Midbrain (tissue), 1 donor: ENCODE data around the gene OSBPL6.
A peak's percentile ranks its signal among the peaks of the same experiment; 100 is the strongest.
"Not testable (repeated sequence)": the region's sequence is repeated elsewhere in the genome, so short reads cannot be mapped to it uniquely, and the experiment has no call there.

Experiments used
- DNase-seq: peaks from one replicate; lab custom pipeline; 2025; lab: John Stamatoyannopoulos, UW

The OSBPL6 gene

GRCh38 chr2:178301649-178302238 is 107.4 kb downstream of the OSBPL6 start:
- DNase-seq = no peak

- no peak for DNase-seq
These were observed 110.0 kb downstream of the OSBPL6 start for GRCh38 chr2:178304333-178304732.

GRCh38 chr2:178306352-178307073 is 112.2 kb downstream of the OSBPL6 start:
- no peak for DNase-seq

GRCh38 chr2:178307650-178308049 is 113.3 kb downstream of the OSBPL6 start:
- no peak for DNase-seq

- no peak for DNase-seq
These were observed 115.2 kb downstream of the OSBPL6 start for GRCh38 chr2:178309541-178309940.

GRCh38 chr2:178315078-178315477 is 120.8 kb downstream of the OSBPL6 start:
- no peak for DNase-seq

- no peak for DNase-seq
These were observed 121.2 kb downstream of the OSBPL6 start for GRCh38 chr2:178315488-178315948.

GRCh38 chr2:178317811-178318210 is 123.5 kb downstream of the OSBPL6 start:
- DNase-seq = no peak

- no peak for DNase-seq
These were observed 125.8 kb downstream of the OSBPL6 start for GRCh38 chr2:178320011-178320585.

- DNase-seq = no peak
These were observed 127.8 kb downstream of the OSBPL6 start for GRCh38 chr2:178322068-178322467.

- DNase-seq = not testable (repeated sequence)
These were observed 129.0 kb downstream of the OSBPL6 start for GRCh38 chr2:178323331-178323730.

GRCh38 chr2:178324077-178324476 is 129.8 kb downstream of the OSBPL6 start:
- DNase-seq = no peak

GRCh38 chr2:178325268-178325667 is 131.0 kb downstream of the OSBPL6 start:
- DNase-seq = no peak

- no peak for DNase-seq
These were observed 133.2 kb downstream of the OSBPL6 start for GRCh38 chr2:178327516-178327915.

- DNase-seq = peak; percentile 16
These were observed 133.7 kb downstream of the OSBPL6 start for GRCh38 chr2:178328037-178328436.

GRCh38 chr2:178330175-178331017 is 136.1 kb downstream of the OSBPL6 start:
- DNase-seq = no peak

GRCh38 chr2:178331474-178332432 is 137.4 kb downstream of the OSBPL6 start:
- DNase-seq = no peak

- DNase-seq = no peak
These were observed 139.5 kb downstream of the OSBPL6 start for GRCh38 chr2:178333851-178334250.

- DNase-seq = no peak
These were observed 140.9 kb downstream of the OSBPL6 start for GRCh38 chr2:178335230-178335629.

- DNase-seq = no peak
These were observed 149.8 kb downstream of the OSBPL6 start for GRCh38 chr2:178344121-178344520.

- DNase-seq = no peak
These were observed 151.6 kb downstream of the OSBPL6 start for GRCh38 chr2:178345951-178346350.
